Smooth muscle cell (in vitro differentiated cells): ENCODE measurements around the gene KLHDC9. TPM values are rescaled to one million over a fixed set of nuclear protein-coding genes. Genes with fewer than 3 reads are reported as not detected.

ENCODE experiments used
- DNase-seq: peaks from one replicate; lab custom pipeline; 2025; ENCODE audit not compliant: unreplicated experiment; lab: John Stamatoyannopoulos, UW
- H2AFZ ChIP-seq: fragments of 200-600 bp; sonication (generic); 2 replicates; pipeline ENCODE4 v1.6.0; 2016; ENCODE audit warnings: antibody characterized with exemption, low read depth, mild to moderate bottlenecking
- H3F3A ChIP-seq: fragments of 200-600 bp; sonication (generic); 2 replicates; pipeline ENCODE4 v1.6.0; 2017; ENCODE audit warnings: antibody characterized with exemption, low read depth
- H3K27ac ChIP-seq: fragments of 200-600 bp; sonication (generic); 2 replicates; pipeline ENCODE4 v1.5.1; 2016; ENCODE audit warnings: low read depth, mild to moderate bottlenecking
- H3K27me3 ChIP-seq: fragments of 200-600 bp; sonication (generic); 2 replicates; pipeline ENCODE4 v1.6.1; 2016; ENCODE audit warnings: low read depth, mild to moderate bottlenecking
- H3K36me3 ChIP-seq: fragments of 200-600 bp; sonication (generic); 2 replicates; pipeline ENCODE4 v1.5.1; 2016; ENCODE audit warnings: low read depth
- H3K4me1 ChIP-seq: fragments of 200-600 bp; sonication (generic); 2 replicates; pipeline ENCODE4 v1.5.1; 2016; ENCODE audit warnings: low read depth
- H3K4me2 ChIP-seq: fragments of 200-600 bp; sonication (generic); 2 replicates; pipeline ENCODE4 v1.6.0; 2016; ENCODE audit warnings: mild to moderate bottlenecking
- H3K4me3 ChIP-seq: fragments of 200-600 bp; sonication (generic); 2 replicates; pipeline ENCODE4 v1.5.1; 2016; ENCODE audit warnings: mild to moderate bottlenecking
- H3K79me2 ChIP-seq: fragments of 200-600 bp; sonication (generic); 2 replicates; pipeline ENCODE4 v1.6.0; 2016; ENCODE audit warnings: low read depth, mild to moderate bottlenecking
- H3K9ac ChIP-seq: fragments of 200-600 bp; sonication (generic); 2 replicates; pipeline ENCODE4 v1.6.0; 2016; ENCODE audit warnings: low read depth
- H3K9me3 ChIP-seq: fragments of 200-600 bp; sonication (generic); replicated peaks from 2 replicates; pipeline ENCODE4 v1.5.1; 2016; ENCODE audit warnings: low read depth
- H4K20me1 ChIP-seq: fragments of 200-600 bp; sonication (generic); 2 replicates; pipeline ENCODE4 v1.6.0; 2016; ENCODE audit warnings: low read depth
- CTCF ChIP-seq: fragments of 200-600 bp; sonication (generic); IDR thresholded peaks from 2 replicates; pipeline ENCODE4 v1.5.1; 2017; ENCODE audit warnings: borderline replicate concordance, mild to moderate bottlenecking, antibody characterized with exemption; ENCODE audit not compliant: insufficient read depth, poor library complexity, severe bottlenecking
- WGBS: methylation state at CpG from one replicate; pipeline ENCODE4 v1.1.7; 2016; ENCODE audit warnings: low lambda C conversion rate; 5-methylcytosine and 5-hydroxymethylcytosine counted together
- polyA plus RNA-seq: library from polyadenylated mRNA; unstranded; fragments of >200 nt; fragmentation: Nextera tagmentation; extraction: Ambion mirVana; gene quantifications from 2 replicates; pipeline ENCODE4 v1.2.1, GENCODE V29; 2016
- total RNA-seq: library from RNA; depleted of rRNA; stranded (reverse); fragments of >200 nt; gene quantifications from 2 replicates; pipeline ENCODE4 v1.2.3, GENCODE V29; 2014

The KLHDC9 gene
- total RNA-seq (2.2 and 10.0 TPM in 2 replicates), polyA plus RNA-seq (3.3 and 4.6 TPM in 2 replicates)

- Histone ChIP-seq H3K9ac (peak within 1 kb of the TSS; percentile 45), H3K27me3 (no peaks in the 10 kb centered on the region), H3K27ac (peak within 1 kb of the TSS; percentile 56)
These were observed at the start of gene KLHDC9 for GRCh38 chr1:161098210-161099068. TSS of gene KLHDC9 (plus strand) at chr1:161098361. CDS start at chr1:161098536, 175 bp downstream.

GRCh38 chr1:161048949-161049722, 49.0 kb upstream of the KLHDC9 start:
- TF ChIP-seq CTCF, result no peak

More at GRCh38 chr1:161098210-161099068, at the start of gene KLHDC9:
- H3K4me2 ChIP-seq, result peak within 1 kb of the TSS; percentile 93
- 2% methylated on average over 44 of the region's 71 CpGs for WGBS
- H4K20me1 ChIP-seq, result peaks cover 8% of the 10 kb centered on the region
- TF ChIP-seq CTCF, result no peak
- peaks cover 7% of the 10 kb centered on the region for H3K4me1 ChIP-seq
- DNase-seq, result peak; percentile 31
- peak within 1 kb of the TSS; percentile 64 for H3K4me3 ChIP-seq
- H3K36me3 ChIP-seq, result no peaks in the 10 kb centered on the region
- peaks cover 5% of the 10 kb centered on the region for H3K79me2 ChIP-seq
- peak within 1 kb of the TSS; percentile 31 for H2AFZ ChIP-seq
- H3F3A ChIP-seq, result peaks cover 19% of the 10 kb centered on the region
- H3K9me3 ChIP-seq, result no peaks in the 10 kb centered on the region

GRCh38 chr1:161051219-161051618, 46.9 kb upstream of the KLHDC9 start:
- H3K4me3 ChIP-seq, result no peak overlapping the region
- 98% methylated on average over 10 of the region's 10 CpGs for WGBS
- H4K20me1 ChIP-seq, result no peaks in the 10 kb centered on the region
- no peak overlapping the region for H3K27ac ChIP-seq
- no peaks in the 10 kb centered on the region for H3K36me3 ChIP-seq
- H3K27me3 ChIP-seq, result no peaks in the 10 kb centered on the region
- peaks cover 5% of the 10 kb centered on the region for H3K4me1 ChIP-seq
- H3F3A ChIP-seq, result no peaks in the 10 kb centered on the region
- no peak overlapping the region for H3K4me2 ChIP-seq
- H3K9me3 ChIP-seq, result no peaks in the 10 kb centered on the region
- TF ChIP-seq CTCF, result no peak
- no peaks in the 10 kb centered on the region for H3K79me2 ChIP-seq
- H3K9ac ChIP-seq, result no peak overlapping the region
- no peak overlapping the region for H2AFZ ChIP-seq
- no peak for DNase-seq

More at GRCh38 chr1:161048949-161049722, 49.0 kb upstream of the KLHDC9 start:
- no peaks in the 10 kb centered on the region for H3F3A ChIP-seq
- no peak overlapping the region for H3K9ac ChIP-seq
- no peaks in the 10 kb centered on the region for H3K36me3 ChIP-seq
- H3K4me2 ChIP-seq, result no peak overlapping the region
- WGBS, result 96% methylated on average over 5 of the region's 5 CpGs
- H3K9me3 ChIP-seq, result no peaks in the 10 kb centered on the region
- H3K79me2 ChIP-seq, result peaks cover 8% of the 10 kb centered on the region
- H4K20me1 ChIP-seq, result peaks cover 7% of the 10 kb centered on the region
- no peak overlapping the region for H3K4me3 ChIP-seq
- H3K4me1 ChIP-seq, result peaks cover 12% of the 10 kb centered on the region
- DNase-seq, result no peak
- H2AFZ ChIP-seq, result no peak overlapping the region
- H3K27ac ChIP-seq, result no peak overlapping the region
- H3K27me3 ChIP-seq, result no peaks in the 10 kb centered on the region
